NCI-H446 (cell line): ENCODE results near the gene HES1.

Source experiments
- DNase-seq, 2 experiments: peaks; one replicate each; lab custom pipeline; 2025; lab: John Stamatoyannopoulos, UW

The HES1 gene

DNA sequence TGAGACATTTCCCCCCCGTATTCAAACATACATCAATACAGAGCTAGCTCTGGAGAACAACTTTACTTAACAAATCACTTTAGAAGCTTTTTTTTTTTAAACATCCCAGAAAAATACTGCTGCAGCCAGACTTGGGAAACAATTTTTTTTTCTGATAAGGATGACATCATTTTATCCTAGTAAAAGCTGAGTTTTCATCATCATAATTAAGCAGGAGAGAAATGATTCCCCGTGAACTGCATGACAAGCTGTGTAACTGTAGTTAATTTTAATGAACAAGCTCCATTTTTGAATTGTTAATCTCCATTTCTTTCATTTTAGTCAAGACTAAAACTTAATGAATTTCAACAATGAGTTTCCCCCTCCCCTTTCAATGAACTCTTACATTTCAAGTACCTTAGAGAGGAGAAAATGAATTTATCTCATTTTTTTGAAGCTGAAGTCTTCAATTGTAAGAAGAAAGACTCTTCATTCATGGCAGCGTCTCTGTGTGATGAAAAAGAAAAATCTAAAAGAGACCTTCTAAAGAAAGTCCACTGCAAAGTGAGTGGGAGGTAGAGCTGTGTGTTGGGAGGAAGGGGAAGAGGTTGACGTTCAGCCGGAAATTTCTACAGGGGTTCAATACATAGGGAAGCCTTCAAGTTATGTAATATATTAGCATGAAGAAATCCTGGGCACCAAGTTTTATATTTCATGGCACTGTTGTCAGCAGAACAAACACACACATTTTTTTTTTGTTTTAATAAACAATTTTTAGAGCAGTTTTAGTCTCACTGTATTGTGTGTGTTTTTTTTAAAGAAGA lies 31.7 kb downstream of the HES1 start:
- no peak for DNase-seq

GRCh38 chr3:194168994-194169393 lies 33.0 kb downstream of the HES1 start:
- DNase-seq, result no peak

DNA sequence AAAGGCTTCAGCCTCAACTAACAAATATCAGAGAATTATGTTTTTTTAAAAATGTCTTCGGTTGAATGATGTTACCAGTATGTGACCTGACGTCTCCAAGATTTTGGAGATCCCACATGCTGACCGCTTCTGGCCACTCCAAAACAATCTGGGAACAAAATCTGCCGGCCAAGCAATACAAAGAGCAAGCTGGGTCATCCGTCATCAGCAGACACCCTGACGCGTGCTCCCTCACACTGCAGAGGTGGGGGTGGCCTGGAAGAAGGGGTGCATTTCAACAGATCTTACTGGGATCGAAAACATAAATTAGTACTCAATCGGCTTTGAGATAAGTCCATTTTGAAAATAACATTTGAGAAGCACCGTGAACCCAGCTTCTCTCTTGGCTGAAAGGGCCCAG lies 33.6 kb downstream of the HES1 start:
- DNase-seq, result no peak

- no peak for DNase-seq
These were observed 34.8 kb downstream of the HES1 start for GRCh38 chr3:194170793-194171192.

DNA sequence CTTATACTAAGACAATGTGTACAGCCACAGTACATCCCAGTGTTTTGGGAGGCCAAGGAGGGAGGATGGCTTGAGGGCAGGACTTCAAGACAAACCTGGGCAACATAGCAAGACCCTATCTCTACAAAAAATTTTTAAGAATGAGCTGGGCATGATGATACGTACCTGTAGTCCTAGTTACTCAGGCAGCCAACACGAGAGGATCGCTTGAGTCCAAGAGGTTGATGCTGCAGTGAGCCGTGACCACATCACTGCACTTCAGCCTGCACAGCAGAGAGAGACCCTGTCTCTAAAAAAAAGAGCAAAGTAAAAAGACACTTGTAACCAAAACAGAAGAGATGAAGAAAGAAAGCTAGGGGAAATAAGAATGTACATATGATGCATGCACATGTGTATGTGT lies 38.5 kb downstream of the HES1 start:
- DNase-seq, result no peak

DNA sequence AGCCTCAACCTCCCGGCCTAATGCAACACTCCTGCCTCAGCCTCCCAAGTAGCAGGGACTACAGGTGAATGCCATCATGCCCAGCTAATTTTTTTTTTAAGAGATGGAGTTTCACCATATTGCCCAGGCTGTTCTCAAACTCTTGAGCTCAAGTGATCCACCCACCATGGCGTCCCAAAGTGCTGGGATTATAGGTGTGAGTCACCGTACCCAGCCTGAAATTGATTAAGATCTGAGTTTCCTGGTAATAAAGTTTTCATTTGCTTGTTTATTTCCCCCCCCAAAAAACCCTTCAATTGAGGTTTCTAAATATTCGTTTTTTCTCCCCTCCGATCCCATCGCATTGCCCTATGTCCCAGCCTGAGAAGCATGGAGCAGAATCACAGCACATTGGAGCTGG lies 39.0 kb downstream of the HES1 start:
- DNase-seq, result no peak

GRCh38 chr3:194176274-194176991 lies 40.5 kb downstream of the HES1 start:
- DNase-seq, result no peak

DNA sequence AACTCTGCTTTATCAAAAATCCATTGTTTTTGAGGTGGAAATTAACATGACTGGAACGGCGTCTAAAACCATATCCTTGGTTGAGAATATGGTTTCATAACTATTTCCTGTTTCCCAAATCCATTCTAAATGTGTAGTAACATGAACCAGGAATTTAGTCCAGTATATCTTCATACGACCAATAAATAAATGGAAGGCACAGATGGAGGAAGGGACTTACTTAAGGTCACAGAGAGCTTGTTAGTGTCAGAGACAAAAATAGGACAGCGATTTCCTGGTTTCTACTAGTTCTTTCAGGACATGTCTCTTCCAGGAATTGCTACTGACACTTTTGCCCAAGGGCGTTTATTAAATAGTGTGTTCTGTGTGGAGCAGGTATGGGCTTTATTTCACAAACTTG lies 41.2 kb downstream of the HES1 start:
- no peak for DNase-seq

- no peak for DNase-seq
These were observed 42.2 kb downstream of the HES1 start for GRCh38 chr3:194178128-194178527.

- no peak for DNase-seq
These were observed 42.7 kb downstream of the HES1 start for GRCh38 chr3:194178669-194179068.

GRCh38 chr3:194180570-194180969 lies 44.6 kb downstream of the HES1 start:
- no peak for DNase-seq

- DNase-seq, result no peak
These were observed 45.9 kb downstream of the HES1 start for GRCh38 chr3:194181612-194182529.

GRCh38 chr3:194183271-194183670 lies 47.3 kb downstream of the HES1 start:
- no peak for DNase-seq

DNA sequence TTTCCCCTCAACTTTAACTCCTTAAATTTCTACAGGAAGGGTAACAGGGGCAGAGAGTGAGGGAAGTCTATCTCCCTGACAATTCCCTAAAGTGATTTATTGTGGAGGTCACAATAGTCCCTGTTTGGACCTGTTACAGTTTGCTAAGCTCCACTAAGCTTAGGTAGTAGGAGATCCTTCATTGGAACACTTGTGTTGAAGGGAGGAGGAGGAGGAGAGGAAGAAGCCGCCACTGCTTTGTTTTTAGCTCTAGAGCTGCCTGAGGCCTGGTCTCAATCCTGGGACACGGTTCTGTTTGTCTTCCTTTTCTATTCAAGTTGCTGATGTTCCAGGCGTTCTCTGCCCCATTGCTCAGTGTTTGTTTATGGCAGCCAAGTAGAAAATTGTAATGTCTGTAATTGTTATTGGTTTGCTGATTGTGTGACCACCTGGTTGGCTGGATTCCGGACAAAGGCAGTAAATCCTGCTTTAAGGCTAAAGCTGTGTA lies 48.4 kb downstream of the HES1 start:
- no peak for DNase-seq

- DNase-seq, result no peak
These were observed 48.9 kb downstream of the HES1 start for GRCh38 chr3:194184801-194185200.

DNA sequence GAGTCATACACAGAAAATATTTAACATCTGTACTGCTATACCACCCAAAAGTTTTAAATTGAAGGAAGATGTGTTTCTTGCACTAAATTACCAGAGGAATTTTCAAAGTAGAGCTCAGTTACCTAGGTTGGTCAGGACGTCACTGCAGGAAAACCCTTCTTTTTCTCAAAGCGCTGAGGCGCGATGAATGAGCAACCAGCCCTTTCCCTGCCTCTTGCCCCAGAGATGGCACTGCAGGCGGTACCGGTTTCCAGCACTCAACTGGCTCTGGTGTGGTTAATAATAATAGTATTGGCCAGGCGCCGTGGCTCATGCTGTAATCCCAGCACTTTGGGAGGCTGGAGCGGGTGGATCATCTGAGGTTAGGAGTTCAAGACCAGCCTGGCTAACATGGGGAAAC lies 49.3 kb downstream of the HES1 start:
- no peak for DNase-seq

DNA sequence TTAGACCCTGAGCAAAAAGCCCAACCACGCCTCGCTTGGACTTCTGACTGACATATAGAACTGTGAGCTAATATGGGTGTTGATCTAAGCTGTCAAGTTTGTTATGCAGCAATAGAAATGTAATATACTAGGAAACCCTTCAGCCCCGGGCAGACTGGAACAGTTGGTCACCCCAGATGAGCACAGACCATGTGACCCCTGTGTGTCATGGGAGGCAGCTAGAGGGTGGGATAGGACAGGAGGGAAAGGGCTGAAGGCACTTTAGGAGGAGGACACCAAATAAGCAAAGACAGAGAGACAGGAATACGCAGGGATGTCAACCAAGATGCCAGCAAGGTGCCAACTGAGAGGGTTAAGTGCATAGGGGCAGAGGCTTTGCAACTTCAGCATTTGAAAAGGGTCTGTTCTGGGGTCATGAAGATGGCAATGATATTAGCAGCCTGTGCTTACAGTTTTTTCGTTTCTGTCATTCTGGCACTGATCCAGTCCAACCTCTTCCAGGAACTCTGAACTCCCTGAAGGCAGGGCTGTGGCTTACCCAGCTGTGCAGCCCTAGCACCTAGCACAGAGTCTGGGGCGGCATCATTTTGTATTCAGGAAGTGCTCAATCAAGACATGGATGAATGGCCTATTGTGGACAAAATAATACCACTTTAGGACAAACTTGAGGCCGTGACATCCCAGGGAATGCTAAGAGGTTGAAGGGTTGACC lies 51.4 kb downstream of the HES1 start:
- DNase-seq, result no peak
